Stomach (tissue), 4 donors: ENCODE measurements around the gene DEPP1.

Experiments used
- CTCF ChIP-seq, 7 experiments: fragments of 450-650 bp in 4 of 7; fragments of 200-600 bp in 3 of 7; sonication (generic) in 3 of 7; IDR thresholded peaks; one replicate each; pipeline ENCODE4 v1.5.1; 2016 to 2019; ENCODE audit warnings: antibody characterized with exemption in 7 of 7, control low read depth in 2 of 7, mild to moderate bottlenecking in 1 of 7
- EP300 ChIP-seq: sonication (generic); formaldehyde crosslinking; IDR thresholded peaks from one replicate; pipeline ENCODE4 v1.6.1; 2017; ENCODE audit warnings: antibody characterized with exemption
- POLR2AphosphoS5 ChIP-seq, 3 donors: sonication (generic); formaldehyde crosslinking; IDR thresholded peaks; one replicate each; pipeline ENCODE4 v1.6.1; 2016; ENCODE audit warnings: antibody characterized with exemption in 3 of 3

- no peak for TF ChIP-seq POLR2AphosphoS5 (IDR thresholded peaks at IDR 0.05)
- no peak for TF ChIP-seq CTCF (IDR thresholded peaks at IDR 0.05)
- TF ChIP-seq EP300, result no peak
Measured at GRCh38 chr10:44997105-44997748, 18.6 kb upstream of the DEPP1 start.
